ENCODE data around the gene INS.

DNA sequence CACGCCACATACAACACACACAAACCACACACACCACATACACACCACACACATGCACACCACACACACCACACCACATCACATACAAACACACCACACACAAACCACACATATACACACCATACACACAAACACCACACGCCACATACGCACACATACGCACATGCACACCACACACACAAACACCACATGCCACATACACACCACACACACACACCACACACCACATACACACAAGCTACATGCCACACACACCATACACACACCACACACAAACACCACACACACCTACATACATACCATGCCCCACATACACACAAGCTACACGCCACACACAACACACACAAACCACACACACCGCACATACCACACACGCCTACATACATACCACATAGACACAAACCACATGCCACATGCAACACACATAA lies 26.3 kb upstream of the INS start:
- TF ChIP-seq, protein P1, sequence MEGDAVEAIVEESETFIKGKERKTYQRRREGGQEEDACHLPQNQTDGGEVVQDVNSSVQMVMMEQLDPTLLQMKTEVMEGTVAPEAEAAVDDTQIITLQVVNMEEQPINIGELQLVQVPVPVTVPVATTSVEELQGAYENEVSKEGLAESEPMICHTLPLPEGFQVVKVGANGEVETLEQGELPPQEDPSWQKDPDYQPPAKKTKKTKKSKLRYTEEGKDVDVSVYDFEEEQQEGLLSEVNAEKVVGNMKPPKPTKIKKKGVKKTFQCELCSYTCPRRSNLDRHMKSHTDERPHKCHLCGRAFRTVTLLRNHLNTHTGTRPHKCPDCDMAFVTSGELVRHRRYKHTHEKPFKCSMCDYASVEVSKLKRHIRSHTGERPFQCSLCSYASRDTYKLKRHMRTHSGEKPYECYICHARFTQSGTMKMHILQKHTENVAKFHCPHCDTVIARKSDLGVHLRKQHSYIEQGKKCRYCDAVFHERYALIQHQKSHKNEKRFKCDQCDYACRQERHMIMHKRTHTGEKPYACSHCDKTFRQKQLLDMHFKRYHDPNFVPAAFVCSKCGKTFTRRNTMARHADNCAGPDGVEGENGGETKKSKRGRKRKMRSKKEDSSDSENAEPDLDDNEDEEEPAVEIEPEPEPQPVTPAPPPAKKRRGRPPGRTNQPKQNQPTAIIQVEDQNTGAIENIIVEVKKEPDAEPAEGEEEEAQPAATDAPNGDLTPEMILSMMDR (conservative IDR thresholded peaks at IDR 0.05; ENCODE audit: low read depth, low read length) = no peak
- TF ChIP-seq, protein P2, sequence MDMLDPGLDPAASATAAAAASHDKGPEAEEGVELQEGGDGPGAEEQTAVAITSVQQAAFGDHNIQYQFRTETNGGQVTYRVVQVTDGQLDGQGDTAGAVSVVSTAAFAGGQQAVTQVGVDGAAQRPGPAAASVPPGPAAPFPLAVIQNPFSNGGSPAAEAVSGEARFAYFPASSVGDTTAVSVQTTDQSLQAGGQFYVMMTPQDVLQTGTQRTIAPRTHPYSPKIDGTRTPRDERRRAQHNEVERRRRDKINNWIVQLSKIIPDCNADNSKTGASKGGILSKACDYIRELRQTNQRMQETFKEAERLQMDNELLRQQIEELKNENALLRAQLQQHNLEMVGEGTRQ (IDR thresholded peaks at IDR 0.05; ENCODE audit: low read depth, low read length) = no peak
- no peak for TF ChIP-seq POLR2A (IDR thresholded peaks at IDR 0.05; ENCODE audit: low read depth, low read length)
- no peak for TF ChIP-seq RAD21 (IDR thresholded peaks at IDR 0.05; ENCODE audit: low read length)
- no peak for TF ChIP-seq MXI1 (IDR thresholded peaks at IDR 0.05; ENCODE audit: borderline replicate concordance, low read depth, low read length)
- TF ChIP-seq RFX5 (IDR thresholded peaks at IDR 0.05; ENCODE audit: low read depth, low read length) = no peak
- no peak for TF ChIP-seq NFE2L2 (IDR thresholded peaks at IDR 0.05; ENCODE audit: low read depth, low read length)
- TF ChIP-seq CEBPB (IDR thresholded peaks at IDR 0.05; ENCODE audit: low read depth, low read length) = no peak
- no peak for TF ChIP-seq CHD1 (IDR thresholded peaks at IDR 0.05; ENCODE audit: low read depth, low read length)
- no peak for TF ChIP-seq FOS (IDR thresholded peaks at IDR 0.05; ENCODE audit: low read depth, low read length)
- no peak for TF ChIP-seq MAFK (IDR thresholded peaks at IDR 0.05; ENCODE audit: low read depth, low read length)
- no peak for TF ChIP-seq RCOR1 (IDR thresholded peaks at IDR 0.05; ENCODE audit: insufficient replicate concordance, low read length)
- no peak for TF ChIP-seq SMC3 (IDR thresholded peaks at IDR 0.05; ENCODE audit: low read depth, low read length)

Data from IMR-90 (cell line).